ENCODE data around the gene UST.

GRCh38 chr6:149004664-149005063 lies 257.8 kb downstream of the UST start:
- TF ChIP-seq CTCF (IDR thresholded peaks at IDR 0.05 in 4 of 5, conservative IDR thresholded peaks at IDR 0.05 in 1 of 5), result no peak
- no peak for TF ChIP-seq POLR2A (IDR thresholded peaks at IDR 0.05)

All from gastrocnemius medialis (tissue), 4 donors.